HCT116 (cell line): ENCODE measurements around the gene ALDH3A2. TPM values are rescaled to one million over a fixed set of nuclear protein-coding genes. Genes with fewer than 3 reads are reported as not detected.

ENCODE experiments used
- ATAC-seq: fragments of 200-7000 bp; cut with Tn5 transposase; 2 replicates; pipeline ENCODE4 v1.9.1; 2020; ENCODE audit warnings: mild to moderate bottlenecking, moderate library complexity
- BruUV-seq: library from RNA; stranded (reverse); fragments of 400-500 nt; replicated peaks from 2 replicates; lab custom pipeline; 2021; lab: Mats Ljungman, UMichigan
- CTCF ChIA-PET: fragments of 300-600 bp; sonication (Branson Sonifier 250); formaldehyde crosslinking; loops from one replicate; lab custom pipeline; 2021; ENCODE audit warnings: antibody characterized with exemption; lab: Charles Lee
- POLR2A ChIA-PET: fragments of 300-600, 350-600 bp; sonication (Branson Sonifier 250); formaldehyde crosslinking; loops from one replicate; lab custom pipeline; 2021; ENCODE audit warnings: antibody characterized with exemption; lab: Charles Lee
- RAD21 ChIA-PET, 2 experiments: fragments of 300-600 bp; sonication (Branson Sonifier 250); formaldehyde crosslinking; loops; one replicate each; lab custom pipeline; 2023; ENCODE audit warnings: low total read pairs in 2 of 2; ENCODE audit not compliant: uncharacterized antibody in 2 of 2, unreplicated experiment in 2 of 2, low non-redundant PET in 1 of 2; lab: Charles Lee
- DNase-seq: peaks from one replicate; pipeline ENCODE4 v3.0.0-alpha.2; 2010; ENCODE audit warnings: low read depth, low spot score
- H2AFZ ChIP-seq: fragments of 200-600 bp; shearing (Covaris generic), sonication (generic); 2 replicates; pipeline ENCODE4 v1.6.1; 2017; ENCODE audit warnings: low read depth, mixed run types, mixed read lengths, antibody characterized with exemption, low read length; ENCODE audit not compliant: poor library complexity, severe bottlenecking
- H3K27ac ChIP-seq: 2 replicates; pipeline ENCODE4 v1.5.1; 2012; ENCODE audit warnings: low read depth, low read length
- H3K27me3 ChIP-seq: fragments of 200-600 bp; sonication (generic); 2 replicates; pipeline ENCODE4 v1.6.1; 2016; ENCODE audit warnings: mixed run types, low read length, mixed read lengths; ENCODE audit not compliant: insufficient read depth
- H3K36me3 ChIP-seq, 2 experiments: fragments of 200-500 bp in 1 of 2; fragments of 200-600 bp in 1 of 2; sonication (Bioruptor generic) in 1 of 2; sonication (generic) in 1 of 2; 2 replicates each; pipeline versions ENCODE4 v1.5.1 to v1.6.1; 2014 to 2016; ENCODE audit warnings: low read length in 2 of 2, inconsistent platforms in 1 of 2, mixed read lengths in 1 of 2, mixed run types in 1 of 2; ENCODE audit not compliant: insufficient read depth in 2 of 2, control insufficient read depth in 1 of 2
- H3K4me1 ChIP-seq, 2 experiments: fragments of 200-600 bp in 1 of 2; sonication (generic) in 1 of 2; 2 replicates each; pipeline versions ENCODE4 v1.5.1 to v1.6.1; 2012 to 2017; ENCODE audit warnings: low read length in 2 of 2, inconsistent platforms in 1 of 2, mild to moderate bottlenecking in 1 of 2, mixed read lengths in 1 of 2, mixed run types in 1 of 2, moderate library complexity in 1 of 2; ENCODE audit not compliant: insufficient read depth in 2 of 2, control insufficient read depth in 1 of 2
- H3K4me2 ChIP-seq: fragments of 200-600 bp; sonication (generic); 2 replicates; pipeline ENCODE4 v1.6.1; 2017; ENCODE audit warnings: mixed run types, low read length, mixed read lengths
- H3K4me3 ChIP-seq, 2 experiments: fragments of 200-600 bp in 1 of 2; sonication (generic) in 1 of 2; replicated peaks in 1 of 2; 2 replicates each; pipeline ENCODE4 v1.5.1; 2011 to 2016; ENCODE audit warnings: low read length in 2 of 2, control low read depth in 1 of 2, low read depth in 1 of 2, mild to moderate bottlenecking in 1 of 2, mixed read lengths in 1 of 2, mixed run types in 1 of 2
- H3K79me2 ChIP-seq: fragments of 200-600 bp; sonication (generic); 2 replicates; pipeline ENCODE4 v1.6.1; 2017; ENCODE audit warnings: mild to moderate bottlenecking, mixed run types, low read length, moderate library complexity, mixed read lengths; ENCODE audit not compliant: insufficient read depth
- H3K9ac ChIP-seq: fragments of 200-600 bp; sonication (generic); 2 replicates; pipeline ENCODE4 v1.6.1; 2016; ENCODE audit warnings: low read length, mixed read lengths
- H3K9me2 ChIP-seq: fragments of 200-600 bp; sonication (generic), shearing (Covaris generic); 2 replicates; pipeline ENCODE4 v1.6.1; 2017; ENCODE audit warnings: mixed run types, mild to moderate bottlenecking, moderate library complexity; ENCODE audit not compliant: insufficient read depth
- H3K9me3 ChIP-seq, 2 experiments: fragments of 200-500 bp in 1 of 2; fragments of 200-600 bp in 1 of 2; sonication (Bioruptor generic) in 1 of 2; sonication (generic) in 1 of 2; 2 replicates each; pipeline ENCODE4 v1.6.1; 2014 to 2017; ENCODE audit warnings: low read length in 2 of 2, mixed read lengths in 2 of 2, inconsistent platforms in 1 of 2, low read depth in 1 of 2, mild to moderate bottlenecking in 1 of 2, mixed run types in 1 of 2, moderate library complexity in 1 of 2; ENCODE audit not compliant: control insufficient read depth in 1 of 2, insufficient read depth in 1 of 2
- H4K20me1 ChIP-seq: fragments of 200-600 bp; sonication (generic), shearing (Covaris generic); 2 replicates; pipeline ENCODE4 v1.6.1; 2017; ENCODE audit warnings: mixed run types, mild to moderate bottlenecking, moderate library complexity; ENCODE audit not compliant: insufficient read depth
- EGR1 ChIP-seq: IDR thresholded peaks from 2 replicates; pipeline ENCODE4 v1.6.1; 2012; ENCODE audit warnings: low read depth
- ELF1 ChIP-seq: IDR thresholded peaks from 2 replicates; pipeline ENCODE4 v1.6.1; 2012; ENCODE audit warnings: low read depth, borderline replicate concordance
- EZH2phosphoT487 ChIP-seq: fragments of 200-600 bp; IDR thresholded peaks from 2 replicates; pipeline ENCODE4 v1.6.1; 2018; ENCODE audit warnings: antibody characterized with exemption, borderline replicate concordance
- FOSL1 ChIP-seq: IDR thresholded peaks from 2 replicates; pipeline ENCODE4 v1.6.1; 2012; ENCODE audit warnings: low read depth
- JUND ChIP-seq: IDR thresholded peaks from 2 replicates; pipeline ENCODE4 v1.6.1; 2012
- REST ChIP-seq: IDR thresholded peaks from 2 replicates; pipeline ENCODE4 v1.6.1; 2012; ENCODE audit warnings: low read depth
- SRF ChIP-seq: IDR thresholded peaks from 2 replicates; pipeline ENCODE4 v1.6.1; 2012; ENCODE audit warnings: low read depth
- intact Hi-C: fragments of 100-400 bp; cut with micrococcal nuclease; formaldehyde crosslinking; loops from 2 replicates; pipeline ENCODE4 v1.10.0; 2022
- total RNA-seq: library from RNA; stranded (reverse); gene quantifications from one replicate; pipeline ENCODE4 v1.2.1, GENCODE V29; 2021; ENCODE audit not compliant: unreplicated experiment
- TF ChIP-seq, protein P1 (sequence below): IDR thresholded peaks from 2 replicates; pipeline ENCODE4 v1.6.1; 2011; ENCODE audit warnings: mild to moderate bottlenecking, low read length, moderate library complexity; ENCODE audit not compliant: insufficient replicate concordance; ENCODE audit errors: extremely low read depth
- TF ChIP-seq, protein P2 (sequence below), 3 experiments: fragments of 200-600 bp in 1 of 3; sonication (generic) in 1 of 3; IDR thresholded peaks in 2 of 3; conservative IDR thresholded peaks in 1 of 3; 2 replicates each; pipeline ENCODE4 v1.5.1; 2012 to 2017; ENCODE audit warnings: low read depth in 2 of 3, low read length in 2 of 3, antibody characterized with exemption in 1 of 3, borderline replicate concordance in 1 of 3, control low read depth in 1 of 3, mild to moderate bottlenecking in 1 of 3, mixed read lengths in 1 of 3, mixed run types in 1 of 3, moderate library complexity in 1 of 3; ENCODE audit not compliant: insufficient read depth in 1 of 3

Gene ALDH3A2
- total RNA-seq, 1 experiment from 2014 or later, result 86.8 TPM

DNA sequence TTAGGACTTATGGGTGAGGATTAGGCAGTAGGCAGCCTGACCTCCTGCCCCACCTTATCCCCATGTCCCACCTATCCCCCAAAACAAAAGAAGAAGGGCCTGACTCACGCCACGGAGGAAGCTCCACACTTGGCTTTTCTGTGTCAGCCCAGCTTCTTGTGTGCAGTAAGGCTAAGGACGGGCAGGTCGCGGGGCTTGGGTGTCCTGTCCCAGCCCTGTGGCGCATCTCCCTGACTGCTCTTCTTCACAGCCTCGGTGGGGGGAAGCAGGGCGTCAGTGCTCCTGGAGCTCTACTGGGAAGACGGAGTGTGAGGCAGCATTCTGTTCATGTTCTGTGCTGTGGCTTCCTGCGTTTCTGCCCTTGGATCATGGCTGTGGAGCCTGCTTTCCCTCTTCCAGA lies 34.6 kb upstream of the ALDH3A2 start:
- H3K9me3 ChIP-seq, result peaks cover 4 to 10% of the 10 kb centered on the region in 2 experiments; a peak in 2 of 4 replicates
- H3K9me2 ChIP-seq, result no peaks in the 10 kb centered on the region
- H3K27ac ChIP-seq, result no peak overlapping the region
- ATAC-seq, result no peak
- no peaks in the 10 kb centered on the region for H4K20me1 ChIP-seq
- BruUV-seq, result no TSS peak
- H2AFZ ChIP-seq, result no peak overlapping the region
- ChIA-PET RAD21 (no interaction called here), CTCF (interaction anchor here (1.1 kb wide), 1 partner anchor 148 kb away, joined by 4 read pairs; no protein-coding TSS in a partner anchor), POLR2A (no interaction called here)
- H3K79me2 ChIP-seq, result no peaks in the 10 kb centered on the region
- H3K9ac ChIP-seq, result no peak overlapping the region
- no peak for TF ChIP-seq SRF
- no peak for TF ChIP-seq JUND
- TF ChIP-seq, protein P1, sequence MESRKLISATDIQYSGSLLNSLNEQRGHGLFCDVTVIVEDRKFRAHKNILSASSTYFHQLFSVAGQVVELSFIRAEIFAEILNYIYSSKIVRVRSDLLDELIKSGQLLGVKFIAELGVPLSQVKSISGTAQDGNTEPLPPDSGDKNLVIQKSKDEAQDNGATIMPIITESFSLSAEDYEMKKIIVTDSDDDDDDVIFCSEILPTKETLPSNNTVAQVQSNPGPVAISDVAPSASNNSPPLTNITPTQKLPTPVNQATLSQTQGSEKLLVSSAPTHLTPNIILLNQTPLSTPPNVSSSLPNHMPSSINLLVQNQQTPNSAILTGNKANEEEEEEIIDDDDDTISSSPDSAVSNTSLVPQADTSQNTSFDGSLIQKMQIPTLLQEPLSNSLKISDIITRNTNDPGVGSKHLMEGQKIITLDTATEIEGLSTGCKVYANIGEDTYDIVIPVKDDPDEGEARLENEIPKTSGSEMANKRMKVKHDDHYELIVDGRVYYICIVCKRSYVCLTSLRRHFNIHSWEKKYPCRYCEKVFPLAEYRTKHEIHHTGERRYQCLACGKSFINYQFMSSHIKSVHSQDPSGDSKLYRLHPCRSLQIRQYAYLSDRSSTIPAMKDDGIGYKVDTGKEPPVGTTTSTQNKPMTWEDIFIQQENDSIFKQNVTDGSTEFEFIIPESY, result no peak
- no peak for TF ChIP-seq EGR1
- TF ChIP-seq ELF1, result no peak
- no peak for TF ChIP-seq EZH2phosphoT487
- no peak for TF ChIP-seq FOSL1
- no peaks in the 10 kb centered on the region for H3K36me3 ChIP-seq
- DNase-seq, result no peak
- no peak overlapping the region for H3K4me2 ChIP-seq
- intact Hi-C loops, result no loop called here
- H3K27me3 ChIP-seq, result no peaks in the 10 kb centered on the region
- no peak overlapping the region for H3K4me3 ChIP-seq
- H3K4me1 ChIP-seq, result no peaks in the 10 kb centered on the region

- TF ChIP-seq REST, result no peak
- TF ChIP-seq, protein P2, sequence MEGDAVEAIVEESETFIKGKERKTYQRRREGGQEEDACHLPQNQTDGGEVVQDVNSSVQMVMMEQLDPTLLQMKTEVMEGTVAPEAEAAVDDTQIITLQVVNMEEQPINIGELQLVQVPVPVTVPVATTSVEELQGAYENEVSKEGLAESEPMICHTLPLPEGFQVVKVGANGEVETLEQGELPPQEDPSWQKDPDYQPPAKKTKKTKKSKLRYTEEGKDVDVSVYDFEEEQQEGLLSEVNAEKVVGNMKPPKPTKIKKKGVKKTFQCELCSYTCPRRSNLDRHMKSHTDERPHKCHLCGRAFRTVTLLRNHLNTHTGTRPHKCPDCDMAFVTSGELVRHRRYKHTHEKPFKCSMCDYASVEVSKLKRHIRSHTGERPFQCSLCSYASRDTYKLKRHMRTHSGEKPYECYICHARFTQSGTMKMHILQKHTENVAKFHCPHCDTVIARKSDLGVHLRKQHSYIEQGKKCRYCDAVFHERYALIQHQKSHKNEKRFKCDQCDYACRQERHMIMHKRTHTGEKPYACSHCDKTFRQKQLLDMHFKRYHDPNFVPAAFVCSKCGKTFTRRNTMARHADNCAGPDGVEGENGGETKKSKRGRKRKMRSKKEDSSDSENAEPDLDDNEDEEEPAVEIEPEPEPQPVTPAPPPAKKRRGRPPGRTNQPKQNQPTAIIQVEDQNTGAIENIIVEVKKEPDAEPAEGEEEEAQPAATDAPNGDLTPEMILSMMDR (IDR thresholded peaks at IDR 0.05 in 2 of 3, conservative IDR thresholded peaks at IDR 0.05 in 1 of 3; ENCODE audit: borderline replicate concordance in 1 of 3, insufficient read depth in 1 of 3, low read depth in 2 of 3, low read length in 2 of 3), result peak in 1 of 3 experiments; percentile 3; a peak in 1 of 6 replicates
- no peaks in the 10 kb centered on the region for H3K4me1 ChIP-seq
- H3K9me2 ChIP-seq, result no peaks in the 10 kb centered on the region
- intact Hi-C loops, result no loop called here
- no peak overlapping the region for H3K27ac ChIP-seq
- ChIA-PET POLR2A (no interaction called here), CTCF (interaction anchor here (1.1 kb wide), 1 partner anchor 148 kb away, joined by 4 read pairs; no protein-coding TSS in a partner anchor), RAD21 (no interaction called here)
- no peak for ATAC-seq
- H2AFZ ChIP-seq, result no peak overlapping the region
- no peaks in the 10 kb centered on the region for H4K20me1 ChIP-seq
- H3K4me2 ChIP-seq, result no peak overlapping the region
- H3K9ac ChIP-seq, result no peak overlapping the region
- peaks cover 4 to 16% of the 10 kb centered on the region in 2 experiments; a peak in 2 of 4 replicates for H3K9me3 ChIP-seq
- no peaks in the 10 kb centered on the region for H3K27me3 ChIP-seq
- no peak overlapping the region for H3K4me3 ChIP-seq
- H3K79me2 ChIP-seq, result no peaks in the 10 kb centered on the region
- no TSS peak for BruUV-seq
- no peaks in the 10 kb centered on the region for H3K36me3 ChIP-seq
- DNase-seq, result no peak
Observed at GRCh38 chr17:19614900-19615299, 33.7 kb upstream of the ALDH3A2 start.
